ENCODE measurements around the gene OIP5.
"Not testable (repeated sequence)": the region's sequence is repeated elsewhere in the genome, so short reads cannot be mapped to it uniquely, and the experiment has no call there.

Gene OIP5

DNA sequence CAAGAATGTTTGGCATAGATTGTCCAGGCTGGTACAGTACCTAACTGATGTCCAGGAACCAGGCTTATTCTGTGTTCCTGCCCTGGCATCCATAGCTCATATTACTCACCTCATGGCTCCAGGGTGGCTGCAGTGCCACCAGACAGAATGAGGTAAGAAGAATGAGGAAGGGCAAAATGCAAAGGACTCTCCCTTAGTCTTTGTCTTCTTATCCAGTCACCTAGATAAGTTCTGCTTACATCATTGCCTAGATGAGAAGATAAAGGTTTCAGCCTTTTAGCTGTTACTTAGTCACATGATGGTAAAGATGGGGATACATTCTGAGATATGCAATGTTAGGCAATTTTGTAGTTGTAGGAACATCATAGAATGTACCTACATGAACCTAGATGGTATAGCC is 55.6 kb downstream of the OIP5 start:
- H3K4me3 ChIP-seq (ENCODE audit: low read depth, low read length) = no peak overlapping the region
- TF ChIP-seq, protein P1, sequence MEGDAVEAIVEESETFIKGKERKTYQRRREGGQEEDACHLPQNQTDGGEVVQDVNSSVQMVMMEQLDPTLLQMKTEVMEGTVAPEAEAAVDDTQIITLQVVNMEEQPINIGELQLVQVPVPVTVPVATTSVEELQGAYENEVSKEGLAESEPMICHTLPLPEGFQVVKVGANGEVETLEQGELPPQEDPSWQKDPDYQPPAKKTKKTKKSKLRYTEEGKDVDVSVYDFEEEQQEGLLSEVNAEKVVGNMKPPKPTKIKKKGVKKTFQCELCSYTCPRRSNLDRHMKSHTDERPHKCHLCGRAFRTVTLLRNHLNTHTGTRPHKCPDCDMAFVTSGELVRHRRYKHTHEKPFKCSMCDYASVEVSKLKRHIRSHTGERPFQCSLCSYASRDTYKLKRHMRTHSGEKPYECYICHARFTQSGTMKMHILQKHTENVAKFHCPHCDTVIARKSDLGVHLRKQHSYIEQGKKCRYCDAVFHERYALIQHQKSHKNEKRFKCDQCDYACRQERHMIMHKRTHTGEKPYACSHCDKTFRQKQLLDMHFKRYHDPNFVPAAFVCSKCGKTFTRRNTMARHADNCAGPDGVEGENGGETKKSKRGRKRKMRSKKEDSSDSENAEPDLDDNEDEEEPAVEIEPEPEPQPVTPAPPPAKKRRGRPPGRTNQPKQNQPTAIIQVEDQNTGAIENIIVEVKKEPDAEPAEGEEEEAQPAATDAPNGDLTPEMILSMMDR (IDR thresholded peaks at IDR 0.05; ENCODE audit: low read depth, low read length) = no peak

DNA sequence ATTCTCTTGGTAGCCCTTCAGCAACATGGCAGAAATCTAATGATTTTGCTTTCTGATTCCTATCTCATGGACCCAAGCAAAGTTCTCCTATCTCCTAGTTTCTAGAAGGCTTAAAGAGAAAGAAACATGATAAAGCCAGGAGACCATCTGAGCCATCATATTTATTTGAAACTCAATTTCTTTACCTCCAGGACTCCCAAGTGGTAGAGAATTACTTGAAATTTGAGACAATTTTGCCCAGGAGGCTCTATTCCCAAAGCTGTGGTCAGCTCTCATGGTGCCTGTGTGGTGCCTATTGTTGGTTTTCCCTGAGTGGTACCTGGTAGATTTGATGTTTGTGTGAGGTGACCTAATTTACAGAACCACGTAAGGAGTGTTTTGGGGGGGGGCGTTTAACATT is 62.5 kb downstream of the OIP5 start:
- TF ChIP-seq, protein P1 (IDR thresholded peaks at IDR 0.05; ENCODE audit: low read depth, low read length) = no peak
- no peak overlapping the region for H3K4me3 ChIP-seq (ENCODE audit: low read depth, low read length)

DNA sequence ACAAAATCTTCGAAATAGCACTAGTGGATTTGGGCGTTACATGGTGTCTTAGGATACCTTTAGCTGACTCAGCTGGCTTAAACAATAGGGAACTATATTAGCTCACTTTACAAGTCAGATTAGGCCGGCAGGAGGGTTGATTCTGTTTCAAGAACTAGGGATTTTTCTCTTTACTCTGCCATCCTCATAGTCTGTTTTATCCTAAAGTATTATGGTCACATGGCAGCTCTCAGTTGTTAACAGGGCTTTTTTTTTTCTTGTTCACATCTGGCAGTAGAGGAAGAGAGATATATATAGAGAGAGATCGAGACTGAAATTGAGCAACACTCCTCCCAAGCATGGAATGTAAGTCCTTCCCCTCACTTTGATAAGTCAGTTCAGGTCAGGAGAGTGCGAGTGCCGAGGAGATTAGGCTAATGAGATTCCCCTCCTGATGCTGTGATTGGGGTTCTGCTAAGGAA is 68.5 kb downstream of the OIP5 start:
- TF ChIP-seq, protein P1 (IDR thresholded peaks at IDR 0.05; ENCODE audit: low read depth, low read length) = no peak
- H3K4me3 ChIP-seq (ENCODE audit: low read depth, low read length) = no peak overlapping the region

DNA sequence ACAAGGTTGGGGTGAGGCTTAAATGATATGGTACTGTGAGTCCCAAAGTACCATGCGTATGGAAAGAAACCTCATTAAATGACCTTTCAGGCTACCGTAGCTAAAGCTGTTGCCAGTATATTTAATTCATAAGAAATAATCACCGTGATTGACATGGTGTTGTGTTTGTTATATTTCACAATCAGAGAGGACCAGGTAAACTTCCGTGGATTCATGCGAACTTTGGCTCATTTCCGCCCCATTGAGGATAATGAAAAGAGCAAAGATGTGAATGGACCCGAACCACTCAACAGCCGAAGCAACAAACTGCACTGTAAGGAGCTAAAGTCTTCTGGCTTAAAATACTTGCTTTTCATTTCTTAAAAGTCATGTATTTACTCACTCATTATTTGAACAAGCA is 69.8 kb downstream of the OIP5 start:
- no peak overlapping the region for H3K4me3 ChIP-seq (ENCODE audit: low read depth, low read length)
- TF ChIP-seq, protein P1 (IDR thresholded peaks at IDR 0.05; ENCODE audit: low read depth, low read length) = no peak

DNA sequence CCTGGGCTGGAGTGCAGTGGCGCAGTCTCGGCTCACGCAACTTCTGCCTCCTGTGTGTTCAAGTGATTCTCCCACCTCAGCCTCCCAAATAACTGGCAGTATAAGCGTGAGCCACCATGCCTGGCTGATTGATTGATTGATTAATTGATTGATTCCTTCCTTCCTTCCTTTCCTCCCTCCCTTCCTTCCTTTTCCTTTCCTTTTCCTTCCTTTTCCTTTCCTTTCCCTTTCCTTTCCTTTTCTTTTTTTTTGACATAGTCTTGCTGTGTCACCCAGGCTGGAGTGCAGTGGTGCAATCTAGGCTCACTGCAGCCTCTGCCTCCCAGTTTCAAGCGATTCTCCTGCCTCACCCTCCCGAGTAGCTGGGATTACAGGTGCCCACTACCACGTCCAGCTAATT is 71.5 kb downstream of the OIP5 start:
- not testable (repeated sequence) for H3K4me3 ChIP-seq (ENCODE audit: low read depth, low read length)

DNA sequence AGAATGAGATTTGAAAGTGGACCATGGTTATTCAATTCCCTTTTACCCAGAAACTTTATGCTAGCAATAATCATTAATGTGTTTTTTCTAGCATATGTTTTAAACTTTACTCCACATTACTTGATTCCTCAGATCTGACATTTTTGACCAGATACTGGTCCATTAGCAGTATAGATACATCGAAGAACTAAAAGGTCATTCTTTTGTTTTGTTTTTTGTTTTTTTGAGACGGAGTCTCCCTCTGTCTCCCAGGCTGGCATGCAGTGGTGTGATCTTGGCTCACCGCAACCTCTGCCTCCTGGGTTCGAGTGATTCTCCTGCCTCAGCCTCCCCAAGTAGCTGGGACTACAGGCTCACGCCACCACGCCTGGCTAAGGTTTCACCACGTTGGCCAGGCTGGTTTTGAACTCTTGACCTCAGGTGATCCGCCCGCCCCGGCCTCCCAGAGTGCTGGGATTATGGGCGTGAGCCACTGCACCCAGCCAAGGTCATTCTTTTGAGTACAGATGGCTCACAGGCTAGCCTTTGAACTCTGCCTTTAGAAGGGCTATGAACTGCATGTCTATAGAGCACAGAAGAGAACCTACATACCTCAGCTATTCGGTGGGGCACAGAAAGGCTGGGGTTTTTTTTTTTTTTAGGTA is 72.7 kb downstream of the OIP5 start:
- TF ChIP-seq, protein P1 (IDR thresholded peaks at IDR 0.05; ENCODE audit: low read depth, low read length) = no peak
- no peak overlapping the region for H3K4me3 ChIP-seq (ENCODE audit: low read depth, low read length)
